GM10266 (cell line): ENCODE results near the gene TXNRD2.

Source experiments
- DNase-seq: peaks from one replicate; pipeline ENCODE4 v3.0.0; 2012; ENCODE audit errors: extremely low spot score
- CTCF ChIP-seq: IDR thresholded peaks from 2 replicates; pipeline ENCODE4 v1.5.1; 2012; ENCODE audit warnings: mild to moderate bottlenecking, low read depth; ENCODE audit not compliant: control insufficient read depth, insufficient read depth; ENCODE audit errors: missing control alignments

TXNRD2 gene

GRCh38 chr22:19901577-19902244 is 39.9 kb downstream of the TXNRD2 start:
- no peak for TF ChIP-seq CTCF
- DNase-seq = no peak

GRCh38 chr22:19900707-19901436 is 40.7 kb downstream of the TXNRD2 start:
- TF ChIP-seq CTCF = no peak
- no peak for DNase-seq

- no peak for DNase-seq
- no peak for TF ChIP-seq CTCF
Observed at GRCh38 chr22:19898831-19899567, 42.6 kb downstream of the TXNRD2 start.

- TF ChIP-seq CTCF = no peak
Observed at GRCh38 chr22:19898145-19898544, 43.5 kb downstream of the TXNRD2 start.

GRCh38 chr22:19897726-19898125 is 43.9 kb downstream of the TXNRD2 start:
- TF ChIP-seq CTCF = no peak
- no peak for DNase-seq

More at GRCh38 chr22:19898145-19898544, 43.5 kb downstream of the TXNRD2 start:
- no peak for DNase-seq

GRCh38 chr22:19896665-19897355 is 44.8 kb downstream of the TXNRD2 start:
- no peak for TF ChIP-seq CTCF
- DNase-seq = no peak
